Aorta (tissue), 5 donors: Measurements from ENCODE around the gene ARIH2. TPM values are rescaled to one million over a fixed set of nuclear protein-coding genes. Genes with fewer than 3 reads are reported as not detected.
"Not testable (repeated sequence)": the region's sequence is repeated elsewhere in the genome, so short reads cannot be mapped to it uniquely, and the experiment has no call there.

Source experiments
- ATAC-seq: fragments of 200-7000 bp; cut with Tn5 transposase; one replicate; pipeline ENCODE4 v1.9.1; 2022; ENCODE audit warnings: moderate library complexity; ENCODE audit not compliant: low FRiP score
- DNase-seq, 2 donors: peaks; one replicate each; pipeline ENCODE4 v3.0.0-alpha.2; 2020
- H3K27ac ChIP-seq, 2 donors: one replicate each; pipeline ENCODE4 v1.5.1; 2013; ENCODE audit warnings: low read length in 2 of 2, mild to moderate bottlenecking in 2 of 2, moderate library complexity in 2 of 2, control low read depth in 1 of 2, inconsistent platforms in 1 of 2, low read depth in 1 of 2
- H3K27me3 ChIP-seq, 2 donors: one replicate each; pipeline ENCODE4 v1.6.1; 2013; ENCODE audit warnings: control low read depth in 1 of 2, low read length in 1 of 2, mild to moderate bottlenecking in 1 of 2, moderate library complexity in 1 of 2; ENCODE audit not compliant: insufficient read depth in 2 of 2, control insufficient read depth in 1 of 2
- H3K36me3 ChIP-seq, 2 donors: one replicate each; pipeline ENCODE4 v1.6.1; 2013; ENCODE audit warnings: control low read depth in 1 of 2, low read length in 1 of 2, mild to moderate bottlenecking in 1 of 2; ENCODE audit not compliant: insufficient read depth in 2 of 2, control insufficient read depth in 1 of 2
- H3K4me1 ChIP-seq, 2 donors: one replicate each; pipeline ENCODE4 v1.6.1; 2013; ENCODE audit warnings: low read length in 2 of 2, control low read depth in 1 of 2, mild to moderate bottlenecking in 1 of 2, moderate library complexity in 1 of 2; ENCODE audit not compliant: insufficient read depth in 2 of 2, control insufficient read depth in 1 of 2
- H3K4me3 ChIP-seq, 2 donors: one replicate each; pipeline ENCODE4 v1.5.1; 2013; ENCODE audit warnings: low read length in 2 of 2, control low read depth in 1 of 2, mild to moderate bottlenecking in 1 of 2
- H3K9me3 ChIP-seq: one replicate; pipeline ENCODE4 v1.6.1; 2013; ENCODE audit warnings: mild to moderate bottlenecking, low read length; ENCODE audit not compliant: control insufficient read depth
- WGBS, 2 donors: extraction: QIAGEN DNeasy Blood & Tissue Kit; methylation state at CpG; one replicate each; pipeline ENCODE4 v1.1.7; 2013; 5-methylcytosine and 5-hydroxymethylcytosine counted together
- intact Hi-C, 2 donors: fragments of 100-400 bp; cut with DNase I; formaldehyde crosslinking; loops; one replicate each; pipeline versions ENCODE4 v1.14.2 to v1.15.0; 2022
- polyA plus RNA-seq, 2 donors: library from polyadenylated mRNA; stranded (reverse); fragments of 200-250 nt; gene quantifications; one replicate each; pipeline ENCODE4 v1.2.3, GENCODE V29; 2013
- total RNA-seq, 2 donors: library from RNA; stranded (reverse); fragmentation: NEBNext Ultra II Directional; extraction: Animal tissue kit (Norgen Biotek cat#: 25700); gene quantifications; one replicate each; pipeline ENCODE4 v1.2.1, GENCODE V29; 2021
- donor health status: healthy with polysubstance abuse.
- donor health status: Bipolar disorder and iron deficiency.
- donor health status: DM: no; HTN: no; CAD: no.
- donor health status: DM: no; HTN: no; CAD: no.
- donor health status: DM: yes; HTN: yes; CAD: no.

Gene ARIH2
- total and polyA plus RNA-seq, 4 donors = 50.0 to 89.4 (median 67.9) TPM

DNA sequence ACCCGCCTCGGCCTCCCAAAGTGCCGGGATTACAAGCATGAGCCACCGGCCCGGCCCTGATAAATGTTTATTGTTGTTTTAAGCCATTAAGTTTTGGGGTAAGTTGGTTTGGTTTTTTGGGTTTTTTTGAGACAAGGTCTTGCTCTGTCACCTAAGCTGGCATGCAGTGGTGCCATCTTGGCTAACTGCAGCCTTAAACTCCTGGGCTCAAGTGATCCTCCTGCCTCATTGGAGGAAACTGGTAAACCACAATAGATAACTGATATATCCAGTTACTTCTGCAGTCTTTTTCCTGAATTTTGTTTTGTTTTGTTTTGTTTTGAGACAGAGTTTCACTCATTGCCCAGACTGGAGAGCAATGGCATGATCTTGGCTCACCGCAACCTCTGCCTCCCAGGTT is 24.1 kb upstream of the ARIH2 start:
- intact Hi-C loops = no loop called here
- no peak for DNase-seq

DNA sequence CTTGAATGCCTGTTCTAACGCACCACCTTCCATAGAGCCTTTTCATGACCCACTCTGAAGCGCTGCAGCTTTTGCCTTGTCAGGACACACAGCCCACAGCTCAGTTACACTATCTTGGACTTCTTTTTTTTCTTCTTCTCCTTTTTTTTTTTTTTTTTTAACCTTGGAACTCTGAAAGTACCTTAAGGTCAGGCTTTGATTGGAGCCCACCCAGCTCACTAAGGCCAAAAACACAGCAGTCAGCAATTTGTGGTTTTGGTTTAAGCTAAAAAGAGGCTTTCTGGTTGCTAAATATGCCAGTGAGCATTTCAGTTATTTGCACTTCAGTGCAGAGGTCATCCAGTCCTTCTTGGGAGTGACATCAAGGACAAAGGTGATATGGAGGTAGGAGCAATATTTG is 21.7 kb upstream of the ARIH2 start:
- Histone ChIP-seq H3K27ac (no peak overlapping the region), H3K4me3 (no peak overlapping the region), H3K27me3 (no peaks in the 10 kb centered on the region), H3K36me3 (no peaks in the 10 kb centered on the region), H3K4me1 (peaks cover 0 to 3% of the 10 kb centered on the region in 2 donors), H3K9me3 (no peaks in the 10 kb centered on the region)
- ATAC-seq (no peak), DNase-seq (no peak)
- WGBS, 2 donors = 83 to 90% methylated on average over 2 of the region's 2 CpGs
- intact Hi-C loops = no loop called here

More for the DNA sequence above, 24.1 kb upstream of the ARIH2 start:
- Histone ChIP-seq H3K27ac (no peak overlapping the region), H3K9me3 (no peaks in the 10 kb centered on the region), H3K27me3 (no peaks in the 10 kb centered on the region), H3K36me3 (no peaks in the 10 kb centered on the region), H3K4me3 (no peak overlapping the region), H3K4me1 (peaks cover 0 to 3% of the 10 kb centered on the region in 2 donors)
- ATAC-seq = no peak
- 96 to 97% methylated on average over 6 of the region's 6 CpGs for WGBS, 2 donors

DNA sequence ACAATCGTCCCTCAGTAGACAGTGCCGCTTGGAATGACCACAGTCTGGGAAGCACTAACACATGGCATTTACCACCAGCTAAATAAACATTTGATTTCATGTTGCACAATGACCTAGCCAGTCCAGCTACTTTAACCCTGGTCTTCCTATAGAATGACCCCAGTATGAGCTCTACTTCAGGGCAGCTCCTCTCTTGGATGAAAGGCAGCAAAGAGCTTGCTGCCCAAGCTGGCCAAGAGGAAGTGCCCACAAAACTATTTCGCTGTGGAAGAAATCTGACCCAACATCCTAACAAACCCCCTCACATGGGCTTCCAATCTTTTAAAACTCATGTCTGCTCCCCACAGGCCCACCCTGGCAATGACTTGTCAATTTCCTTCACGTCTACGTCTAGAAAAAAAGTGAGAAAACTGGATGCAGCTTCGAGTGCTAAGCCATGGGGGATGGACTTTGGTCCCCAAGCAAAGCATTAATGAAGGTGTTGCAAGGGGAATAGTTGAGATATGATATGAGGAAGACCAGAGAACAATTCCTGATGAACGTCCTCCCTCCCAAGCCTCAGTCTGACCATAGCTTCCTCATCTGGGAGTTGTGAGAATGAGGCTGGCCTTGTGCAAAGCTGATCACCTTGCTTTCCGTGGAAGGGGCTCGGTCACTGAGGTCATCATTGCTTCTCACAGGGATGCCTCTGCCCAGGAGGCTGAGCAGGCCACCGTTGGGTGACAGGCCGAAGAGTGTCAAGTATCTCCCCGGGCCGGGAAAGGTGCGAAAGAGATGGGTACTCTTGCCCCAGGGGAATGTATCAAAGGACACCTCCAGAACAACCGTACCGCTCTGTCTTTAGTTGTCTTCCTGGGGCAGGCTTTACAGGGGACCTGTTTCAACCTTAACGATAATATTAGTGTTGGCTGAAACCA is 20.9 kb upstream of the ARIH2 start:
- DNase-seq = no peak
- peak; percentile 5 for ATAC-seq

DNA sequence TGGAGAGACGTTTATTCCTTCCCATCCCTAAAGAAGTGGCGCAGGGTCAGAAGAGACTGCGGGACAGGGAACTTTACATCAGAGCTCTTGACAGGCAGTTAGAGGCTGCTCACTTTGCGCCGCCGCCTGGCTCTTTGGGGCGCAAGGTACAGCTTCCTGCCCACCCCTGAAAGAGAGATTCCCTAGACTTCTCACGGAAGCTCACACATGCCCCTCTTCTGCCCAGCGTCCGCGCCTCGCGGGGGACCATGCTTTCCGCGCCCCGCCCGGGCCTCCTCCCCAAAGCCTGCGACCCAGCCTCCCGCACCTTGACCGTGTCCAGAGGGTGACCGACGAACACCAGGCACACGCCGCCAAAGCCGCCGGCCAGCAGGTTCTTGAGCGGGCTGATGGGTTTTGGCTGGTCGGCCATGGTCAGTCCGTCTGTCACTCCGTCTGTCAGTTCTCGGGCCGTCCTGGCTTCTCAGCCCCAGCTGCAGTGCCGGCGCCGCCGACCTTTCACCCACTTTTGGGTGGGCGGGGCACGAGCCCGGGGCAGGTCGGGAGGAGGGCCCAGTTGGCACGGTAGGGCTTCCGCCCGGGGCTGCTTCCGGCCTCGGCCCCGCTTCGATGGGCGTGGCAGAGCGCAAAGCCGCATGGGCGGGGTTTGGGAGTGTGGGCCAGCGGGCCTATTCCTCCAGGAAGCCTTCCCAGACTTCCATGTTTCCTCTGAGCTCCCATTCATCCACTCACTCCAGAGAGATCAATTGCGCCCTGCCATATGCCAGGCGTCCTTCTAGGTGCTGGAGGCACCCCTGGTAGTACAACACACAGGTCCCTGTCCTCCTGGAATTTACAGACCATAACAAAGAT is 20.0 kb upstream of the ARIH2 start, which contains the start of gene SLC25A20:
Gene SLC25A20, minus strand, starts transcription at position 500 of the 852 bp plus-strand sequence. Its CDS starts 88 bp downstream, at position 412.
- Histone ChIP-seq H3K4me3 (peak within 1 kb of the TSS; percentile 35 to 51), H3K36me3 (no peaks in the 10 kb centered on the region), H3K27ac (peak within 1 kb of the TSS in 1 of 2 donors; percentile 68), H3K9me3 (no peaks in the 10 kb centered on the region), H3K27me3 (no peaks in the 10 kb centered on the region), H3K4me1 (peaks cover 0 to 3% of the 10 kb centered on the region in 2 donors)
- ATAC-seq = peak; percentile 96
- WGBS, 2 donors = 2 to 3% methylated on average over 54 of the region's 54 CpGs
- intact Hi-C loops = no loop called here
- peak; percentile 94 to 98 for DNase-seq

More for the DNA sequence above, 20.9 kb upstream of the ARIH2 start:
- Histone ChIP-seq H3K36me3 (no peaks in the 10 kb centered on the region), H3K4me1 (peaks cover 0 to 3% of the 10 kb centered on the region in 2 donors), H3K9me3 (no peaks in the 10 kb centered on the region), H3K4me3 (peak overlapping the region; percentile 35 to 51), H3K27me3 (no peaks in the 10 kb centered on the region), H3K27ac (peak overlapping the region in 1 of 2 donors; percentile 68)
- intact Hi-C loops = no loop called here
- 45 to 46% methylated on average over 17 of the region's 17 CpGs for WGBS, 2 donors

DNA sequence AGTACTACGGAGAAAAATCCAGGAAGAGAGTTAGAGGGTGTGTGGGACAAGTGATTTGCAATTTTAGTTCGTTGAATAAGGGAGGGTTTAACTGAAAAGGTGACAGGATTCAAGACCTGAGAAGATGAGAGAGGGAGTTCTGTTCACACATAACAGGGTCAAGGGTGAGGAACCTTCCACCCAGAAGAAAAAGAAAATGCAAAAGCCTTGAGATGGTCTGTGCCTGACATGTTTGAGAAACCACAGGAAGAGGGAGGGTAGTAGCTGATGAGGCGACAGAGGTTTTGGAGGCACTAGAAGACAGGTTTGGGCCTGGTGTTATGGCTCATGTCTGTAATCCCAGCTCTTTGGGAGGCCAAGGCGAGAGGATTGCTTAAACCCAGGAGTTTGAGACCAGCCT is 19.4 kb upstream of the ARIH2 start:
- Histone ChIP-seq H3K9me3 (no peaks in the 10 kb centered on the region), H3K27me3 (no peaks in the 10 kb centered on the region), H3K36me3 (no peaks in the 10 kb centered on the region), H3K4me1 (peaks cover 0 to 3% of the 10 kb centered on the region in 2 donors), H3K27ac (no peak overlapping the region), H3K4me3 (no peak overlapping the region)
- intact Hi-C loops = no loop called here
- DNase-seq (no peak), ATAC-seq (no peak)
- 76 to 81% methylated on average over 4 of the region's 4 CpGs for WGBS, 2 donors

DNA sequence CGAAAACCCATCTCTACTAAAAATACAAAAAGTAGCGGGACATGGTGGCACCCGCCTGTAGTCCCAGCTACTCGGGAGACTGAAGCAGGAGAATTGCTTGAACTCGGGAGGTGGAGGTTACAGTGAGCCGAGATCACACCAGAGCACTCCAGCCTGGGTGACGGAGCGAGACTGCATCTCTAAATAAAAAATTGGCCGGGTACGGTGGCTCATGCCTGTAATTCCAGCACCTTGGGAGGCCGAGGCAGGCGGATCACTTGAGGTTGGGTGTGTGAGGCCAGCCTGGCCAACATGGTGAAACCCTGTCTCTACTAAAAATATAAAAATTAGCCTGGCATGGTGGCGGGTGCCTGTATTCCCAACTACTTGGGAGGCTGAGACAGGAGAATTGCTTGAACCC is 11.6 kb upstream of the ARIH2 start:
- H3K27ac ChIP-seq, H3K36me3 ChIP-seq, ATAC-seq, H3K4me1 ChIP-seq, H3K9me3 ChIP-seq, H3K27me3 ChIP-seq, intact Hi-C loops, H3K4me3 ChIP-seq: not testable (repeated sequence)
- 91 to 93% methylated on average over 13 of the region's 13 CpGs for WGBS, 2 donors
- peak in 1 of 2 donors; percentile 55 for DNase-seq

DNA sequence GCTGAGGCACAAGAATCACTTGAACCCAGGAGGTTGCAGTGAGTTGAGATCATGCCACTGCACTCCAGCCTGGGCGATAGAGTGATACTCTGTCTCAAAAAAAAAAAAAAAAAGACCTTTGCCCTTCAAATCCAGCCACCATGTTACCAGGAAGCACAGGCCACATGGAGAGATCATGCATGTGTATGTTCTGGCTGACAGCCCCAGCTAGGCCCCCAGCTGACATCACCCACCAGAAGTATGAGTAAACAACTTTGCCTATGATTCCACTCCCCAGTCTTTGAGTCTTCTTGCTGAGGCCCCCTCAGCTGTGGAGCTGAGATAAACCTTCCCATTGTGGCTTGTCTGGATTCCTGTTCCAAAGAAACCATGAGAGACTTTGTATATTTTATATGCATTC is 3.3 kb upstream of the ARIH2 start:
- Histone ChIP-seq H3K36me3 (no peaks in the 10 kb centered on the region), H3K27me3 (no peaks in the 10 kb centered on the region), H3K4me1 (no peaks in the 10 kb centered on the region), H3K4me3 (no peak overlapping the region), H3K9me3 (no peaks in the 10 kb centered on the region), H3K27ac (no peak overlapping the region)
- 68 to 88% methylated on average over 1 of the region's 1 CpG for WGBS, 2 donors
- intact Hi-C loops = loop anchor here in 1 of 2 donors (5.0 kb wide), 1 partner anchor 68 kb away; the partner anchor contains the start of gene PRKAR2A
- DNase-seq (no peak), ATAC-seq (no peak)

DNA sequence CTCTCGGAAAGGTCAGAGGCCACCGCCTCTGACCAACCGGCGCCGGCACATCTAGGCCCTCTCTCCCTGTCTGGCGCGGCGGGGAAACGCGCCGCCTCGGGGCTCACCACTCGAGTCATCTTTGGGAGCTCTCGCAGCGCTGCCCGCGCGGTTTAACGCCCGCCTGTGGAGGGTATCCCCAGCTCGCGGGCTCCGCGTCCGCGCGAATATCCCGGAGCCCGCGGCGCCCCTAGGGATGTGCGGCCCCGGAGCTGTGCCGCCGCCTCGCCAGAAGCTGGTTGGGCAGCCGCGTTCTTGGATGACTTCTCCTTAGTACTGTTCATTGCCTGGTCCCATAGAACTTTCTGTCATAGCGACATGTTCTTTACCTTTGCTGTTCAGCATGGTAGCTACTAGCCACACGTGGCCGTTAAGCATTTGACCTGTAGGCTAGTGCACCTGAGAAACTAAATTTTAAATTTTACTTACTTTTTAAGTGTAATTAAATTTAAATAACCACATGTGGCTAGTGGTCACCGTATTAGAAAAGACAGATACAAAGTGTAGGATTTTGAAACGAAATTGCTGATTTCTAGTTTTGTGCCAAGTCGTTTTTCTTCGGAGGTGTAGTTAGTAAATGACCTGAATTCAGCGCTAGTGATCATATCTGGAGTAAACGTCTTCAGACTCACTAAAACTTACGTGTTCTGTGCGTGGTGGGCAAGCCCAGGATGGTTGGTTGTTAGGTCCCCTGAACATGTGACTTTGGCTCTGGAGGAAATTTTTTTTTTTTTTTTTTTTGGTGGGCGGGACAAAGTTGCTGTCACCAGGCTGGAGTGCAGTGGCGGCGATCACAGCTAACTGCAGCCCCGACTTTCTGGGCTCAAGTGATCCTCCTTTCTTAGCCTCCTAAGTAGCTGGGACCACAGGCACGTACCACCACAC is 835 bp downstream of the ARIH2 start:
- Histone ChIP-seq H3K9me3 (no peaks in the 10 kb centered on the region), H3K4me3 (peak overlapping the region; percentile 63 to 86), H3K36me3 (no peaks in the 10 kb centered on the region), H3K4me1 (no peaks in the 10 kb centered on the region), H3K27me3 (no peaks in the 10 kb centered on the region), H3K27ac (peak overlapping the region; percentile 46 to 62)
- intact Hi-C loops = loop anchor here in 1 of 2 donors (5.0 kb wide), 1 partner anchor 72 kb away; the partner anchor contains the start of gene PRKAR2A
- 1% methylated on average over 54 of the region's 54 CpGs for WGBS, 2 donors
- DNase-seq (peak; percentile 55 to 86), ATAC-seq (peak; percentile 47)
